Astrocyte (in vitro differentiated cells and primary cell): ENCODE results near the gene BRWD1.

ENCODE experiments used
- CTCF ChIP-seq: IDR thresholded peaks from 2 replicates; pipeline ENCODE4 v1.5.1; 2011; ENCODE audit warnings: low read depth, mild to moderate bottlenecking, inconsistent platforms, low read length, moderate library complexity; ENCODE audit not compliant: insufficient read depth
- EZH2 ChIP-seq: IDR thresholded peaks from 2 replicates; pipeline ENCODE4 v1.6.1; 2012; ENCODE audit warnings: mild to moderate bottlenecking, low read length, inconsistent platforms; ENCODE audit not compliant: insufficient read depth

GRCh38 chr21:39175154-39175553 lies 138.3 kb downstream of the BRWD1 start:
- TF ChIP-seq CTCF (peak; percentile 43), EZH2 (no peak)
